Keratinocyte (primary cell): ENCODE measurements around the gene ACTL6A. TPM values are rescaled to one million over a fixed set of nuclear protein-coding genes. Genes with fewer than 3 reads are reported as not detected.

ENCODE experiments used
- DNase-seq: peaks from one replicate; pipeline ENCODE4 v3.0.0-alpha.2; 2011; ENCODE audit warnings: low read depth, missing footprints, low spot score
- FAIRE-seq: peaks from 2 replicates; lab custom pipeline; 2011; peaks lifted over from hg19 to GRCh38; lab: Jason Lieb, UNC
- H2AFZ ChIP-seq: 2 replicates; pipeline ENCODE4 v1.6.0; 2012; ENCODE audit warnings: low read length, control low read depth, inconsistent platforms; ENCODE audit not compliant: control insufficient read depth
- H3K27ac ChIP-seq: 2 replicates; pipeline ENCODE4 v1.5.1; 2011; ENCODE audit warnings: low read length; ENCODE audit not compliant: control insufficient read depth, insufficient read depth
- H3K27me3 ChIP-seq: 3 replicates; pipeline ENCODE4 v1.6.0; 2011; ENCODE audit warnings: low read length; ENCODE audit not compliant: control insufficient read depth, insufficient read depth; ENCODE audit errors: extremely low read depth
- H3K36me3 ChIP-seq, 2 experiments: 2 replicates in 1 of 2; 3 replicates in 1 of 2; pipeline ENCODE4 v1.5.1; 2011; ENCODE audit warnings: low read length in 2 of 2, mild to moderate bottlenecking in 1 of 2; ENCODE audit not compliant: control insufficient read depth in 2 of 2, insufficient read depth in 2 of 2; ENCODE audit errors: extremely low read depth in 1 of 2
- H3K4me1 ChIP-seq: 3 replicates; pipeline ENCODE4 v1.5.1; 2011; ENCODE audit warnings: low read length; ENCODE audit not compliant: control insufficient read depth, insufficient read depth; ENCODE audit errors: extremely low read depth
- H3K4me2 ChIP-seq: 3 replicates; pipeline ENCODE4 v1.6.0; 2011; ENCODE audit warnings: low read depth, low read length; ENCODE audit not compliant: control insufficient read depth, insufficient read depth; ENCODE audit errors: extremely low read depth
- H3K4me3 ChIP-seq, 3 experiments: fragments of 200-600 bp in 1 of 3; sonication (generic) in 1 of 3; 2 replicates in 2 of 3; 3 replicates in 1 of 3; pipeline ENCODE4 v1.5.1; 2011 to 2016; ENCODE audit warnings: low read length in 3 of 3, mild to moderate bottlenecking in 3 of 3, control low read depth in 2 of 3, inconsistent platforms in 1 of 3, low read depth in 1 of 3, mixed read lengths in 1 of 3, mixed run types in 1 of 3, moderate library complexity in 1 of 3; ENCODE audit not compliant: control insufficient read depth in 2 of 3, insufficient read depth in 2 of 3; ENCODE audit errors: extremely low read depth in 1 of 3
- H3K79me2 ChIP-seq: 2 replicates; pipeline ENCODE4 v1.6.0; 2012; ENCODE audit warnings: low read length; ENCODE audit not compliant: control insufficient read depth, insufficient read depth
- H3K9ac ChIP-seq: 3 replicates; pipeline ENCODE4 v1.6.0; 2011; ENCODE audit warnings: low read length; ENCODE audit not compliant: control insufficient read depth, insufficient read depth; ENCODE audit errors: extremely low read depth
- H3K9me1 ChIP-seq: 3 replicates; pipeline ENCODE4 v1.6.0; 2011; ENCODE audit warnings: low read length; ENCODE audit not compliant: control insufficient read depth, insufficient read depth; ENCODE audit errors: extremely low read depth
- H3K9me3 ChIP-seq: 2 replicates; pipeline ENCODE4 v1.5.1; 2012; ENCODE audit warnings: low read depth, low read length; ENCODE audit not compliant: control insufficient read depth
- H4K20me1 ChIP-seq: 3 replicates; pipeline ENCODE4 v1.6.0; 2011; ENCODE audit warnings: low read length; ENCODE audit not compliant: control insufficient read depth, insufficient read depth; ENCODE audit errors: extremely low read depth
- EZH2 ChIP-seq: IDR thresholded peaks from one replicate; pipeline ENCODE4 v1.6.1; 2012; ENCODE audit warnings: inconsistent platforms, mild to moderate bottlenecking, low read length, moderate library complexity
- dilution Hi-C: fragments of 300-500 bp; cut with MboI; formaldehyde crosslinking; loops from one replicate; pipeline ENCODE4 v1.7.0; 2020; ENCODE audit warnings: low sequenced_read_pairs; ENCODE audit not compliant: extremely low pct_ligation_motif_present
- polyA plus RNA-seq, 5 experiments: library from polyadenylated mRNA; depleted of rRNA in 3 of 5; stranded (reverse) in 3 of 5; stranded (forward) in 1 of 5; unstranded in 1 of 5; fragments of >200 nt; gene quantifications; 1 replicate in 1 of 5; 2 replicates in 3 of 5; 3 replicates in 1 of 5; pipeline versions ENCODE4 v1.2.1 to v1.2.3, GENCODE V29; 2011 to 2012; ENCODE audit warnings: missing spikeins in 2 of 5, low read depth in 1 of 5, low replicate concordance in 1 of 5
- TF ChIP-seq, protein P1 (sequence below), 3 experiments: IDR thresholded peaks in 1 of 3; conservative IDR thresholded peaks in 1 of 3; optimal IDR thresholded peaks in 1 of 3; 2 replicates in 2 of 3; 3 replicates in 1 of 3; pipeline versions ENCODE3 to v1.5.1; 2011; ENCODE audit warnings: low read length in 3 of 3, mild to moderate bottlenecking in 3 of 3, moderate library complexity in 2 of 3, control low read depth in 1 of 3, inconsistent platforms in 1 of 3; ENCODE audit not compliant: insufficient read depth in 2 of 3; ENCODE audit errors: extremely low read depth in 1 of 3

Gene ACTL6A
- polyA plus RNA-seq, 1 donor (not counting 4 experiments of a cell fraction or from before 2014, with no cell fraction given), result 106 TPM

DNA sequence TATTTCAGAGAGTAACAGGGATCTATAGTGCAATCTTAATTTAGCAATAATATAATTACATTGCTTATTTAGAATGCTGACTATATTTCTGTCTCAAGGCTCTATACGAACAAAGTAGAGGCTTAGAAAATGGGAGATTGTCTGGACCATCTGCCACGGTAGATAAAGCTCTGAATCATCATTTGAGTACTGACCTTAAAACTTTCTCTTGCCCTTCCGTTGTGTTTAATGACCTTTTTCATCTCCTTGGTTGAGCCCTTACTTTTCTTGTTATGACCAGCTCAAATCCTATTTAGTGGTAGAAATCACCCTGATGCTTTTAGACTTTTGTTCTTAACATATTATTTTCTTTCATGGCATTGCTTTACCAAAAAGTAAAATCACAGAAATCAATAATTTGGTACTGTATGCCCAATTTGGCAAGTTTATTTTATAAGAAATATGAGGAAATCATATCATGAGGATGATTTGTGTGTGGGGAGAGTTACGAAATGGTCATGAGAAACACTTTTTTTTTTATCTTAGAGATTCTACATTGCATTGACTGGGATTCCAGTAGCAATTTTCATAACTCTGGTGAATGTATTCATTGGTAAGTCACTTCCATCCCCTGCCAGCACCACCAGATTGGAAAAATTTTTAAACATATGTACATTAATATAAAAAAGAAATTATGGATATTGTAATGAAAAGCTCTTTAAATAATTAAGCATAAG, 52.9 kb downstream of the ACTL6A start:
- FAIRE-seq, result no peak
- H3K9ac ChIP-seq, result no peak overlapping the region
- H3K79me2 ChIP-seq, result peaks cover 2% of the 10 kb centered on the region
- H2AFZ ChIP-seq, result no peak overlapping the region
- dilution Hi-C loops, result no loop called here
- H3K4me3 ChIP-seq, result no peak overlapping the region
- H3K27me3 ChIP-seq, result no peaks in the 10 kb centered on the region
- no peak for TF ChIP-seq EZH2
- TF ChIP-seq, protein P1, sequence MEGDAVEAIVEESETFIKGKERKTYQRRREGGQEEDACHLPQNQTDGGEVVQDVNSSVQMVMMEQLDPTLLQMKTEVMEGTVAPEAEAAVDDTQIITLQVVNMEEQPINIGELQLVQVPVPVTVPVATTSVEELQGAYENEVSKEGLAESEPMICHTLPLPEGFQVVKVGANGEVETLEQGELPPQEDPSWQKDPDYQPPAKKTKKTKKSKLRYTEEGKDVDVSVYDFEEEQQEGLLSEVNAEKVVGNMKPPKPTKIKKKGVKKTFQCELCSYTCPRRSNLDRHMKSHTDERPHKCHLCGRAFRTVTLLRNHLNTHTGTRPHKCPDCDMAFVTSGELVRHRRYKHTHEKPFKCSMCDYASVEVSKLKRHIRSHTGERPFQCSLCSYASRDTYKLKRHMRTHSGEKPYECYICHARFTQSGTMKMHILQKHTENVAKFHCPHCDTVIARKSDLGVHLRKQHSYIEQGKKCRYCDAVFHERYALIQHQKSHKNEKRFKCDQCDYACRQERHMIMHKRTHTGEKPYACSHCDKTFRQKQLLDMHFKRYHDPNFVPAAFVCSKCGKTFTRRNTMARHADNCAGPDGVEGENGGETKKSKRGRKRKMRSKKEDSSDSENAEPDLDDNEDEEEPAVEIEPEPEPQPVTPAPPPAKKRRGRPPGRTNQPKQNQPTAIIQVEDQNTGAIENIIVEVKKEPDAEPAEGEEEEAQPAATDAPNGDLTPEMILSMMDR (optimal IDR thresholded peaks at IDR 0.05 in 1 of 3, IDR thresholded peaks at IDR 0.05 in 1 of 3, conservative IDR thresholded peaks at IDR 0.05 in 1 of 3; ENCODE audit: extremely low read depth in 1 of 3, insufficient read depth in 2 of 3, low read length in 3 of 3), result no peak
- H4K20me1 ChIP-seq, result no peaks in the 10 kb centered on the region
- no peak for DNase-seq
- H3K4me1 ChIP-seq, result no peaks in the 10 kb centered on the region
- no peak overlapping the region for H3K27ac ChIP-seq
- H3K9me1 ChIP-seq, result peaks cover 2% of the 10 kb centered on the region
- no peaks in the 10 kb centered on the region for H3K9me3 ChIP-seq
- no peak overlapping the region for H3K4me2 ChIP-seq
- peaks cover 0 to 5% of the 10 kb centered on the region in 2 experiments for H3K36me3 ChIP-seq

DNA sequence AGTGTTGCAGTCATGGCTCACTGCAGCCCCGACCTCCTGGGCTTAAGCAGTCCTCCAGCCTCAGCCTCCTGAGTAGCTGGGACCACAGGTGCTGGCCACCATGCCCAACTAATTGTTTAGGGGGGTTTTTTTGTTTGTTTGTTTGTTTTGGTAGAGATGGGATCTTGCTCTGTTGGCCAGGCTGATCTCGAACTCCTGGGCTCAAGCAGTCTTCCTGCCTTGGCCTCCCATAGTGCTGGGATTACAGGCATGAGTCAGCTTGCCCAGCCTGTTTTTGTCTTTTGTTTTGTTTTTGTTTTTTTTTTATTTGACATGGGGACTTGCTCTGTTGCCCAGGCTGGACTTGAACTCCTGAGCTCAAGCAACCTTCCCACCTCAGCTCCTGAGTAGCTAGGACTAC, 59.3 kb downstream of the ACTL6A start:
- Histone ChIP-seq H3K79me2 (no peaks in the 10 kb centered on the region), H3K4me3 (no peak overlapping the region), H3K9ac (no peak overlapping the region), H4K20me1 (no peaks in the 10 kb centered on the region), H3K9me3 (no peaks in the 10 kb centered on the region), H2AFZ (no peak overlapping the region), H3K9me1 (no peaks in the 10 kb centered on the region), H3K4me1 (no peaks in the 10 kb centered on the region), H3K36me3 (peaks cover 6 to 10% of the 10 kb centered on the region in 2 experiments), H3K27me3 (no peaks in the 10 kb centered on the region), H3K4me2 (no peak overlapping the region), H3K27ac (no peak overlapping the region)
- no peak for FAIRE-seq
- no peak for TF ChIP-seq EZH2
- TF ChIP-seq, protein P1 (optimal IDR thresholded peaks at IDR 0.05 in 1 of 3, IDR thresholded peaks at IDR 0.05 in 1 of 3, conservative IDR thresholded peaks at IDR 0.05 in 1 of 3; ENCODE audit: extremely low read depth in 1 of 3, insufficient read depth in 2 of 3, low read length in 3 of 3), result no peak
- no peak for DNase-seq
- dilution Hi-C loops, result no loop called here
